Jurkat, Clone E6-1 (cell line): ENCODE measurements around the gene SLC9A3.

Experiments
- DNase-seq: peaks from one replicate; pipeline ENCODE4 v3.0.0-alpha.2; 2011; ENCODE audit warnings: low read depth, low spot score
- H3K4me3 ChIP-seq: 2 replicates; pipeline ENCODE4 v1.5.1; 2011; ENCODE audit warnings: mild to moderate bottlenecking, low read length, control low read depth, moderate library complexity

SLC9A3 gene

DNA sequence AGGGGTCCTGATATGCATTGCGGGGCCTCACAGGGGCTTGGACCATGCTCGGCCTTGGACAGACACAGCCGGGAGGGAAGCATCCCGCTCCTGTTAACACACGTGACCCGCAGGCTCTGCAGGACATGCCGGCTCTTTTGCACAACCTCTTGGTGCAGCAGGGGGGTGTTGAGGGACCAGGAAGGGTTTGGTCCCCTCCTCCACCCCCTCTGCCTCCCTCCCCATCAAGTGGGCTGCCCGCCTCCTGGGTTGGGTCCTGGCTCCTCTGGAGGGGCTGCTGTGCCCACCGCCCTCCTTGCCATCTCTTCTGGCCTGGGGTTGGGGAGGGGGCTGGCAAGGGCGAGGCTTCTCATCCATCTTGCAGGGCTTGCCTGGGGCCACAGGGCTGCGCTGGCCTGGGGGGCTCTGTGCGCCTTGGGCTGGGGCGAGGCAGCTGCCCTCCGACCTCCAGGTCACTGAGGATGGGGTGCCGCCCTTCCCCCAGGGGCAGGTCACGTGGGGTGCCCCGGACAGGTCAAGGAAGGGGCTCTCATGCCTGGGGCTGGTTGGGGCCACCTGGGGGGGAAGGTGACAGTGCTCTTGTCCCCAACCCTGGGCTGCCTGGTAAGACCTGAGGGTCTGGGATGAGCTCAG lies 16.8 kb upstream of the SLC9A3 start:
- DNase-seq = no peak

DNA sequence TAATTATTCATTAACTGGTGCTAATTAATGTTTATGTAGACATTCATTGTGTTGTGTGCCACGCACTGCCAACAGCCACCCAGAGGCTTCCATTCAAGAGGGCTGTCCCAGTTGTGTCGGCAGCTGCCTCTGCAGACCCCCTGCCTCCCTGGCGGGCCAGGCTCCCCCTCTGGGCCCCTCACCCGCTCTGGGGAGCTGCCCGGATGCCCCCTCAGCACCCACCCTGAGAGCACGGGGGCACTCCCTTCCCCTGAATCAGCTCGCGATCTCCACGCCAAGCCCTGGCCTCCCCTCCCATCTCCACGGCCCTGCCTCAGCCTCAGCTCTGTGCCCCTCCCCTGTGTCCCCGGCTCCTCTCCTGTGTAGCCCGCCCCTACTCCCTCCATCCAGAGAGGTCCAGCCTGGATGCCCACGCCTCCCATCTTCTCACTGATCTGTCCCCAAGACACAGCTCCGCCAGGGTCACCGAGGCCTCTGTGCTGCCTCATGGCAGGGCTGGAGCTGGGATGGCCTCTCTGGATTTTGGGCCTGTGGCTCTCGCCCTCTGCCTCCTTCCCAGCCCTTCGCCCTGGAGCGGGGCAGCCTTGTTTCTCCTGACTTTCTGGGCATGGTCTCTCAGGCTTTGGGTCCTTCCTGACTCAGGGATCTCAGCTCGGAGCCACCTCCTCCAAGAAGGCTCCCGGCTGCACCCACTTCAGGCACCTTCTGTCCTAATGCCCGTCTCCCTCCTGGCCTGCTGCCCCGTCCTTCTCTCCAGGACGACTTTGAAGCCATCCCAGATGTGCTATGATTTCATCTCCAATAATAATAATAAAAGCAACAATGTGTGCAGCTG lies 16.0 kb upstream of the SLC9A3 start:
- no peak for DNase-seq
- no peak overlapping the region for H3K4me3 ChIP-seq

More for the DNA sequence above, 16.8 kb upstream of the SLC9A3 start:
- no peak overlapping the region for H3K4me3 ChIP-seq

DNA sequence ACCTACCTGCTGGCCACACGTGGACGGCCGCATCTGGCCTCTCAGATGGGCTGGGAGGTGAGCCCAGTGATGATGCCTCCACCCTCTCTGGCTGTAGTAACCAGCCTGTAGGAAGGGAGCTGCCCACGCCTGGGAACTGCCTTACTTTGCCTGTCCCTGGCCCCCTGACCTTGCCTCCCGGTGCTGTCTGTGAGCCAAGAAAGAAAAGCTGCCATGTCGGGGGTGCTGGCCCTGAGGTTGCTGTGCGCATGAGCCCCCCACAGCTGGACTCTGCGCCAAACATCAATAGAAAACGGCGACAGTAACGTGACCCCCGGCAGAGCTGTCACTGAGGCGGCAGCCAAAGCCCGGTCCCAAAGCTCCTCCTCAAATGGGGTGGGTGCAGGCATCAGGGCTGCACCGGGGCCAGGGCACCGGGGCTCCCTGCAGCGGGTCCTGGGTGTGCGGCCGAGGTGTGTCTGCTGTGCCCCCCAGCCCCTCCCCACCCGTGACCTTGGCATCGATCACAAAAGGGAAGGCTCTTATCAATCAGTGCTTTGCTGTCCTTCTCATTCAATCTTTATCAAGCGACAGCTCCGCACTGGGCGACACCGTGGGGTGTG lies 15.3 kb upstream of the SLC9A3 start:
- H3K4me3 ChIP-seq = no peak overlapping the region
- DNase-seq = no peak

DNA sequence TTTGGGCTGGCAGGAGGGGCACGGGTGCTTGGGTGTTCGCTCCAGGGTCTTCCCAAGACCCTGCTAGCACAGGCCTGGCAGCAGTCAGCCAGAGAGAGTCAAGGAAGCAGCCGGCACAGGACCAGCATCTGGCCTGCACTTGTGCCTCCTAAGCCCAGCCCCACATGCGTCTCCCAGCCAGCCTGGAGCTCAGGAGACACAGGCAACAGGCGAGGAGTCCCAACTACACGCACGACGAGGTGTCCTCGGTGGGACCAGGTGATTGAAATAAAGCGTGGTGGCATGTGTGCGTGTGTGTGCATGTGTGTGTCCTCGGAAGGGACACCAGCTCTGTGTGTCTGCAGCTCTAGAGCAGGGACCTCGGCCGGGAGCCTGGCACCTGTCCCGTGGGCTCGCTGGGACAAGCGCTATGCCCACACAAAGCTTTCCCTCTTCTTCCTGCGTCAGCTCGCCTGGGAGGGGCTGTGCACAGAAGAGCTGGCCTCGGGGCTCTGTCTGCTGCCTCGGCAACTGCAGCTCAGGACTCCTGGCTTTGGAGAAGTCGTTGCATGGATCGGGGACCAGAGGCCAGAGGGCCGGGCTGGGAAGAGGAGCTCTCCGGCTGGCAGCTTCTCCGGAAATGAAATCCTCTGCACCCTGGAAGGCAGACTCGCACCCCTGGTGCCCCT lies 14.7 kb upstream of the SLC9A3 start:
- H3K4me3 ChIP-seq = no peak overlapping the region
- no peak for DNase-seq

DNA sequence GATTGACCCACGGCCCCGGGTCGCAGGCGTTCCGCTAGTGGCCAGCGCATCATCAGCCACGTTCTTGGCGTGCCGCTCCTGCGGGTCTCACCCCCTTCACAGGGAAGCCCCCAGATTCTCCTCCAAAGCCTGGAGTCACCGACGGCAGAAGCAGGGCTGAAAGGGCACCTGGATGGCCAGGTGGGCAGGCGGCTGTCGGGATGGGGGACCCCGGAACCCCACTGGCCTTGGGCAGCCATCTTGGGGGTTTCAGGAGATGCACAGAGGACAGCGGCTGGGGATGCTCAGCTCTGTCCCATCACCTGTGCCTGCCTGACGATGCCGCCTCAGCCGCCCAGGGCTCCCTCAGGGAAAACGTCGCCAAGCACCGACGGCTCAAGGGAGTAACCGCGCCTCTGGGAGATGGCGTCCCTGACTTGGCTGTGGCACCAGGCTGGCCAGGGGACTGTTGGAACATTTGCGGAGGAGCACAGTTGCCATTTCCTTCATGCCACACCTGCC lies 14.1 kb upstream of the SLC9A3 start:
- no peak for DNase-seq
- H3K4me3 ChIP-seq = no peak overlapping the region

DNA sequence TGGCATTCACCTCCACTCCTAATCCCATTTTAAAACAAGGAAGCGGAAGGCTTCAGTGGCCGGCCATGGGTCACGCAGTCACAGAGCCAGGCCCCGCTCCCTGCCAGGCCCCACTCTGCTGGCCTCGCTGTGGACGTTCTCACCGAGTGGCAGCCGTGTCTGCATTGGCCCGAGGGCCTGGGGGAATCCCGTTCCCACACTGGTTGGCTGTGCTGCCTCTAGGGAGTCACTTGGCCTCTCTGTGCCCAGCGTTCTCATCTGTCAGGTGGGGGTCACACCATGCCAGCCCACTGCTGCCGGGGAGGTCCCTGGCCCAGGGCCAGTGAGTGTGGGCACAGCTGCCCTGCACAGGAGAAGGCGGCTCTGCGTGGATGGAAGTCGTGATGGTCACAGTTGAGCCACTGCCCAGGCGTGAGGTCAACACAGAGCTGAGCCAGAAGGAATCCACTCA lies 13.4 kb upstream of the SLC9A3 start:
- H3K4me3 ChIP-seq = no peak overlapping the region
- no peak for DNase-seq

DNA sequence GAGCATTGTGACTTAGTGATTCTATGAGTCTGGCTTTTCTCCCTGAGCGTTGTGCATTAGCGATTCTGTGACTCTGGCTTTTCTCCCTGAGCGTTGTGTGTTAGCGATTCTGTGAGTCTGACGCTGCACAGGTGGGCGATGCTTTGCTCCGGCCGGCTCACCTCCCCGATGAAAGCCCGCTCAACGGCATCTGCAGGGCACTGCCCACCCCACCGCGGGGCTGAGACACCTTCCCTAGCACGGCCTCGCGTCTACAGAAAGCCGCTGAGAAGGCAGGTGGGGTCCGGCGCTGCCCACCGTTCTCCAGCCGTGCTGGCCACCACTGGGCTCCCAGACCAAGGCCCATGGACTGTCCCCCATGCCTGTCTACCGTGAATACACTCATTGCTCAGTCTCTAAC lies 12.8 kb upstream of the SLC9A3 start:
- H3K4me3 ChIP-seq = no peak overlapping the region

DNA sequence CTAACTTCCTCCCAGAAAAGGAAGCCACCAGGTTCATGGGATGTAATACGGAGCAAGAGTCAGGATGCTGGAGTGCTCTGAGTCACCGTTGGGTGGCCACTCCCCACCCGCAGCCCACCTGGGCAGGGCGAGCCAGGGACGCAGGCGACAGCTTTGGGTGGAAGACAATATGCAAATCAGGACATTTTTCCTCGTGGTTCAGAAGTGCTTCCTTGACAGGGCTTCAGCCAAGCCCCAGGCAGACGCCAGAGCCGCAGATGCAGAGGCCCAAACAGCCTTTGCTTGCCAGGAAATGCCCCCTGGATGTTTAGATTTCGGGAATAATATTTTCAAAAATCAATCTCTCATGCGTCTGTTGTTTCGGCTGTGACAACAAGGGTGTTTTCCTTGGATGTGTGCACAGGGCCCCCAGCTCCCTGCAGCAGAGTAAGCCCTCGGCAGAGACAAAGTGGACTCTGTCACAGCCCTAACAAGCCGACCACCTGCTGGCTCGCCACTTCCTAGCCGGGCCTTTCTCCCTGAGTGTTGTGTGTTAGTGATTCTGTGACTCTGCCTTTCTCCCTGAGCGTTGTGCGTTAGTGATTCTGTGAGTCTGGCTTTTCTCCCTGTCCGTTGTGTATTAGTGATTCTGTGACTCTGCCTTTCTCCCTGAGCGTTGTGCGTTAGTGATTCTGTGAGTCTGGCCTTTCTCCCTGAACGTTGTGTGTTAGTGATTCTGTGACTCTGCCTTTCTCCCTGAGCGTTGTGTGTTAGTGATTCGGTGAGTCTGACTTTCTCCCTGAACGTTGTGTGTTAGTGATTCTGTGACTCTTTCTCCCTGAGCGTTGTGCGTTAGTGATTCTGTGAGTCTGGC lies 11.8 kb upstream of the SLC9A3 start:
- DNase-seq = no peak
- no peak overlapping the region for H3K4me3 ChIP-seq

More for the DNA sequence above, 12.8 kb upstream of the SLC9A3 start:
- no peak for DNase-seq

DNA sequence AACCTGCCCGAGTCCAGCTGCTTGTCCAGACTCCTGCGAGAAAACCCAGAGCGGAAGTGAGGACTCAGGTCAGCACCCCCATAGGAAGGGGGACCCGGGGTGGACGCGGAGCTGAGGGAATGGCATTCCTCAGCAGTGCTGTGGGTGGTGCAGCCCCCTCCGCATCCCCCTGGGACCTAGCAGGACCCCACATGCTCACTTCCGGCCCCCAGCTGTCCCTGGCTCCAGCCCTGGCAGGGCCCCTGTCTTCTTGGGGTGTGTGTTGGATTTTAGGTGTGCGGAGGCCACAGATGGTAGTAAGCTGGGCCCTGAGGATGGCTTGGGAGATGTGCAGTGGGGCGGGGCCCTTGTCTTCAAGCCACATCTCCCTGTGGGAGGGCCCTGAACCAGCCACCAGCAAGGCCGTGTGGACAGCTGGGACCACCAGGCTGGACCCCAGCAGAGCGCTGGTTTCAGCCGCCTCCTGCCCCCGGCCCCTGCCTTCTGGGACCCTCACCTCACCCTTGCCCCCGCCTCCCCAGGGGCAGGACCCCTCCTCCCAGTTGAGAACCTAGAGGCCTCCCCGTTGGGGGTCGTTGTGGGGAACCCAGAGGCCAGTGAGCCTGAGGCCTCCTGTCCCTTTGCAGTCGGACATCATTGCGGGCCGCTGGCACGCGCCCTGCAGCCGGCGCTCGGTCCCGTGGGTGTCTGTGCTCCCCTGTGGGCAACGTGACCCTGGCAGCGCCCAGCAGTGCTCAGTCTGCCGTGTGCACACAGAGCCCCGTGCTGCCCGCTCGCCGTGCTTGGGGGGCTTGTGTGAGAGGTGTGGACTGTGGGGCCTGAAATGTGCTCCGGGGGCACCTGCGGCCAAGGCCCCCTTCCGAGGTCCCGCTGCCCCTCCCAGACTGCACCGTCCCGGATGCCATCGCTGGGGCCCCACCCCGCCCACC lies 10.8 kb upstream of the SLC9A3 start:
- DNase-seq = no peak
- H3K4me3 ChIP-seq = no peak overlapping the region

DNA sequence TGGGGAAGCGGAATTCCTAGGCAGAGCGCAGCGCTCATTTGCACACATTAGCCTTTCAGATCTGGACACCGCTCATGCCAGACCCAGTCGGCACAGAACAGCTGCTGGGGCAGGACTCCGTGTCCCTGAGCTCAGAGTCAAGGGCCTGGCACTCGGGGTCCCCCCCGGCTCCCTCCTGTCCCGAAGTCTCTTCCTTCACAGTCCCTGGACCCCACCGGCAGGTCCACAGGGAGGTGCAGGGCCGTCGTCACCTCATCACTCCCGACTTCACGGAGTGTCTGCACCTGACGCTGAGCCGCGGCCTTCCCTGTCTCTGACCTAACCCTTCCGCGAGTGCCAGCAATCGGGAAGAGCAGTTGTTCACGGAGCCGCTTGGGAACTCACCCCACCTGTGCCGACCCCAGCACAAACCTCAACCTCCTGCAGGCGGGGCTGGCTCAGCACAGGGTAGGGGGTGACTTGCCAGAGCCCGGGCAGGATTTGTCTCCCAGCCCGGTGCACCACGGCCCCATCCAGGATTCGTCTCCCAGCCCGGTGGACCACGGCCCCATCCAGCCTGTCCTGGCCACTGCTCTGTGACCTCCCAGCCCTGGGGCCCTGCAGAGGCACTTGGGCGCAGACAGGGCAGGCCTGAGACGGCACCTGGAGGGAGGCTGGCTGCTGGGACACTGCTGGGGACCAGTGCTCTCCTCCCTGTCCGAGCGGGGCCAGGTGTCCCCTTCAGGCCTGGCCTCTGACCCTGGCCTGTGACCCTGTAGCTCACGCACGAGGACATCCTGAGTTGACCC lies 9.9 kb upstream of the SLC9A3 start:
- no peak overlapping the region for H3K4me3 ChIP-seq
- DNase-seq = no peak

DNA sequence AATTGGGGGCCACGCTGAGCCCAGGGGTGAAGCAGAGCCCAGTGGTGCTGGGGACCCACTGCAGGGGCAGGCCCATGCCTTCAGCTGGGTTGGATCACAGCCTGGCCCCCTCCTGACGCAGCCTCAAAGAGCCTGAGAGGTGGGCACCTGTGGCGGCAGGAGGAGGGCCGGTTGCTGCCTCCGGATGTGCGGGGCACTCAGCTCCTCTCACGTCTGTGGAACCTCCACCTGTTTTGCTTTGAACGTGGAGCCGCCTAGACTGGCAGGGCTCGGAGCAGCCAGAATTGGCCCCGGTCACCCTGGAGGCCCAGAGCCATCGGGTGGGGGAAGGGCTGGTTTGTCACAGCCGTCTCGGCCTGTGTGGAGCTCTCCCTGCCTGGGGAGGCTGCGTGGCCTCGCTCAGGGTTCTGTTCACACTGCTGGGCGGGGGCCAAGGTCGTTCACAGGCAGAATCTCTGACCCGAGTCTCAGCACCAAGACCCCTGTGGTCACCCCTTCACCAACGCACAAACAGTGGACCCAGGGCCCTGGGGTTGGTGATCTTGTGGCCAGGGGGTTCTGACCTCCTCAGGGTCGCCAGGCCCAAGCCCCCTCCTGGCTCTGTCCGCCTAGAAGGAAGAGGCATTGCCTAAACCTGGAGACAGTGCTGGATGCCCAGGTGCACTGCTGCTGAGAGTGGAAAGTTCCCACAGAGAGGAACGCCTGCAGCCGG lies 9.2 kb upstream of the SLC9A3 start:
- no peak overlapping the region for H3K4me3 ChIP-seq

DNA sequence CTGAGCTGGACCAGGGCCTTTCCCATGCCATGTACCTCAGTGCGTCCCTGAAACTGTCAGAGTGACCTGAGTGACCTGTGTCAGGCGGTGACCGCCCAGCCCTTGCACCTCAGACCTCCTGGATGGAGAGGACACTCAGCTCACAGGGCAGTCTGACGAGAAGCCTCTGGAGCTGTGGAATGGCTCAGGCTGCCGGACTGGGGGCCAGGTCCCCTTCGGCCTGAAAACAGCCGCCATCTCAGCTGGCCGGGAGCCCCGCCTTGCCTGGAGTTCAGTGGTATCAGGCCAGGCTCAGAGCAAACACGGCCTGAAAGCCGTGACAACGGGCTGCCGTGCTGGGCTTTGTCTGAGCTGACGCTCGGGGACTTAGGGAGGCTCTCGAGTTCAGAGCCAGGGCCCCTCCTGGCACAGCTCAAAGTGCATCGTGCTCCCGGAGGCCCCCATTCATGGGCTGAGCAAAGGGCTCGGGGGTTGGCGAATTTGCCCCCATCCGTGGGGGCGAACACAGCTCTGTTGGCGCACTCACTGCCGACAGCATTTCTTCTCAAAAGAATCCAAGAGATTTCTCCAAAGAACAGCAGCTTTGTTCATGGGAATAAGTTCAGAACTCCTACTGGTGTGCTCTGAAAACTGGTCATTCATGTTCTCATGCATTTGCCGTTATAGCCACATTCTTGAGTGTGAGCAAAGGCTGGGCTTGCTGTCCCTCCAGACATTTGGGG lies 8.4 kb upstream of the SLC9A3 start:
- DNase-seq = no peak
- H3K4me3 ChIP-seq = no peak overlapping the region

More for the DNA sequence above, 9.2 kb upstream of the SLC9A3 start:
- no peak for DNase-seq

DNA sequence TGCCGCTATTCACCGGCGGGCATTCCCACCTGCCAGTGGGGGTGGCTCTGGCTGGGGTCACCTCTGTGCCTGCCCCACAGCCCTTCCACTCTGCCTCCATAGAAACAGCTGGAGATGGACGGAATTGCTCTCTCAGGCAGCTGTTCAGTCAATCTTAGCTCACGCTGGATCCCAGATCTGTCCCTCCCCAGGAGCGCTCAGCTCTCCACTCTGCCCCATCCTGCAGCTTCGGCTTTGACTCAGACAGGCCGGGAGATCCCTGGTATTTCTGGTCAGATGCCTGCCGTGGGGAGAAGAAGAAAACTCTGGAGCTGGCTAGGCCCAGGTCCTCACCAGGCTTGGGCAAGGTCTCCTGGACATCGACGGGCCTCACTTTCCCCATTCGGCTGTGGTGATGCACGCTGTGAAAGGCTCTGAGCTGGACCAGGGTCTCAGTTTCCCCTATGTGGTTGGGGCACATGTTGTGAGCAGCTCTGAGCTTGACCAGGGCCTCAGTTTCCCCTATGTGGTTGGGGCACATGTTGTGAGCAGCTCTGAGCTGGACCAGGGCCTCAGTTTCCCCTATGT lies 7.6 kb upstream of the SLC9A3 start:
- no peak for DNase-seq
- H3K4me3 ChIP-seq = no peak overlapping the region

DNA sequence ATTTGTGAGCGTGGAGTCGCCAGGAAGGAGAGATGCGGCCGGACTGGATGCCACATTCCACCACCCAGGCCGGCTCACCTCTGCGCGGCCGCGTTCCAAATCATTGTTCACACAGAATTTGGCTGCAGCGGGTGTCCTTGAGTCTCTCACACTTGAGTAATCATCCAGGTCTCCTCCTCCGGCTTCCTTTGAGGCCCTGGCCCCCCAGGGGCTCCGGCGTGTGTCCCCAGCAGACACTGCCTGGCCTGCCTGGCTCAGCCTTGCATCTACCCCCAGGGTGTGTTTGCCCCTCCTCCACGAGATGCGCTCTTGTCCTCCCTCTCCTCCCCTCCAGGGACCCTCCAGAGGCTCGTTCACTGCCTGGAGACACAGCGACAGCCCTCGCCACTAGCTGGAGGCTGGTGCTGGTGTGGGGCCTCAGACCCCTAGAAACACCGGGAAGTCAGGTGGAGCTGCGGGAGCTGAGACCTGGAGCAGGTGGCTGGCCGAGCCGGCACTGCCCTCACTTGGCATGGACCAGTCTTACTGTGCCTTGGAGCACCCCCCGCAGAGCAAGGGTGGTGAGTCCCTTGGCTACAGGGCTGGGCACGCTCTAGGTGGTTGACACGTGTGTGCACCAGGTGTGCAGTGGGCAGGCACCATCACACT lies 7.0 kb upstream of the SLC9A3 start:
- no peak for DNase-seq
- H3K4me3 ChIP-seq = no peak overlapping the region
